GM23248 (cell line): ENCODE measurements around the gene SURF4. TPM values are rescaled to one million over a fixed set of nuclear protein-coding genes. Genes with fewer than 3 reads are reported as not detected.
"Not testable (repeated sequence)": the region's sequence is repeated elsewhere in the genome, so short reads cannot be mapped to it uniquely, and the experiment has no call there.

ENCODE experiments used
- DNase-seq: peaks from one replicate; pipeline ENCODE4 v3.0.0-alpha.2; 2015
- H2AFZ ChIP-seq: fragments of 200-600 bp; sonication (generic); 2 replicates; pipeline ENCODE4 v1.6.1; 2016; ENCODE audit warnings: antibody characterized with exemption
- H3F3A ChIP-seq: fragments of 200-600 bp; sonication (generic); 2 replicates; pipeline ENCODE4 v1.6.1; 2016; ENCODE audit warnings: mild to moderate bottlenecking, antibody characterized with exemption, mixed run types; ENCODE audit not compliant: insufficient read depth
- H3K27ac ChIP-seq: fragments of 200-600 bp; sonication (generic); 2 replicates; pipeline ENCODE4 v1.5.1; 2016; ENCODE audit warnings: mild to moderate bottlenecking
- H3K27me3 ChIP-seq: fragments of 200-600 bp; sonication (generic); replicated peaks from 2 replicates; pipeline ENCODE4 v1.6.1; 2016; ENCODE audit warnings: mild to moderate bottlenecking; ENCODE audit not compliant: insufficient read depth
- H3K36me3 ChIP-seq: fragments of 200-600 bp; sonication (generic); 2 replicates; pipeline ENCODE4 v1.6.1; 2016; ENCODE audit warnings: low read depth, mild to moderate bottlenecking
- H3K4me1 ChIP-seq: fragments of 200-600 bp; sonication (generic); 2 replicates; pipeline ENCODE4 v1.6.1; 2016; ENCODE audit warnings: mild to moderate bottlenecking; ENCODE audit not compliant: insufficient read depth
- H3K4me2 ChIP-seq: fragments of 200-600 bp; sonication (generic); one replicate; pipeline ENCODE4 v1.6.1; 2016; ENCODE audit warnings: mild to moderate bottlenecking; ENCODE audit not compliant: unreplicated experiment
- H3K4me3 ChIP-seq: fragments of 200-600 bp; sonication (generic); 2 replicates; pipeline ENCODE4 v1.5.1; 2016; ENCODE audit warnings: mild to moderate bottlenecking
- H3K79me2 ChIP-seq: fragments of 200-600 bp; sonication (generic); 2 replicates; pipeline ENCODE4 v1.6.1; 2016; ENCODE audit warnings: mild to moderate bottlenecking; ENCODE audit not compliant: insufficient read depth
- H3K9ac ChIP-seq: fragments of 200-600 bp; sonication (generic); 2 replicates; pipeline ENCODE4 v1.6.1; 2016; ENCODE audit warnings: mild to moderate bottlenecking
- H3K9me2 ChIP-seq: fragments of 200-600 bp; sonication (generic); 2 replicates; pipeline ENCODE4 v1.6.1; 2016; ENCODE audit warnings: mixed run types, mild to moderate bottlenecking, moderate library complexity; ENCODE audit not compliant: insufficient read depth
- H3K9me3 ChIP-seq: fragments of 200-600 bp; sonication (generic); one replicate; pipeline ENCODE4 v1.6.1; 2017; ENCODE audit warnings: low read depth
- H4K20me1 ChIP-seq: fragments of 200-600 bp; sonication (generic); 2 replicates; pipeline ENCODE4 v1.6.0; 2016; ENCODE audit not compliant: insufficient read depth
- EZH2 ChIP-seq: fragments of 200-600 bp; sonication (generic); IDR thresholded peaks from 2 replicates; pipeline ENCODE4 v1.6.1; 2018; ENCODE audit warnings: antibody characterized with exemption, mild to moderate bottlenecking; ENCODE audit not compliant: insufficient read depth, poor library complexity, severe bottlenecking
- EZH2phosphoT487 ChIP-seq: fragments of 200-600 bp; sonication (generic); IDR thresholded peaks from 2 replicates; pipeline ENCODE4 v1.6.1; 2018; ENCODE audit warnings: antibody characterized with exemption, moderate library complexity, mild to moderate bottlenecking, low read depth; ENCODE audit not compliant: insufficient read depth
- WGBS, 2 experiments: methylation state at CpG; one replicate each; pipeline ENCODE4 v1.1.6; 2015 to 2017; ENCODE audit warnings: low lambda C conversion rate in 2 of 2, low coverage in 1 of 2; ENCODE audit errors: missing lambda C conversion rate in 2 of 2; 5-methylcytosine and 5-hydroxymethylcytosine counted together
- in situ Hi-C: fragments of 300-500 bp; cut with MboI; formaldehyde crosslinking; loops from 2 replicates; pipeline ENCODE4 v1.15.0; 2020
- polyA plus RNA-seq: library from polyadenylated mRNA; unstranded; fragments of >200 nt; fragmentation: Nextera tagmentation; extraction: Ambion mirVana; gene quantifications from 2 replicates; pipeline ENCODE4 v1.2.1, GENCODE V29; 2016
- total RNA-seq: library from RNA; depleted of rRNA; stranded (reverse); fragments of >200 nt; shearing (Covaris generic); gene quantifications from 2 replicates; pipeline ENCODE4 v1.2.3, GENCODE V29; 2014

SURF4 gene
- total and polyA plus RNA-seq, 2 experiments from 2014 or later = 406 to 638 TPM

DNA sequence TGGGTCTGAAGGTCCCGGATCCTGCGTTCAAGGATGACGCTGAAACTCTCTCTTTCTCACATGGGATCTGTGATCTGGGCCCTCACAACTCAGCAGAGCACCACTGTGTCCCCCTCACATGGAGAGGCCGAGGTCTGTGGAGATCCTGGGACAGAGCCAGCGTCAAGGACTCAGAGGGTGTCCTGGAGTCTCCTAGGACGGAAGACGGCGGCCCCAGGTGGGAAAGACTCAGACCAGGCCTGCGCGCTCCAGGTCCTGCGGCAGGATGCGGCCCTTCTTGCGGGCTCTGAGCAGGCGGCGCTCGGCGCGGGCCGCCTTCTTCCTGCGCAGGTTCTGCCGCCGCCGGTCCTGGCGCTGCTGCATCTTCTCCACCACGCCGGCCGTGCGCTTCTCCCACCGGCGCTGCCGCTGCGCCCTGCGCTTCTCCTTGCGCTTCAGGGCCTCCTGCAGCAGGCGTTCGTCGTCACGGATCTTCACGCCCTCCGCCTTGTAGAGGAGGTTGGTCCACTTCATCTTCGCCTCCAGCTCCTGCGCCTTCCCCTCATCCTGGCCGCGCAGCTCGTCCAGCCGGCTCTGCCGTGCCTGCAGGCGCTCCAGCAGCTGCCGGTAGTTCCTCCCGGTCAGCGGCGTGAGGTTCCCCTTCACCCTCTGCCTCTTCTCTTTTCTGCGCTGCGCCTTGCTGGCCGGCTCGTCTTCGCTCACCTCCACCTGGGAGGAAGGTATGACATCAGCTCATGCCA is 44.0 kb downstream of the SURF4 start:
- Histone ChIP-seq H3K9me2 (no peaks in the 10 kb centered on the region), H3K79me2 (peaks cover 35% of the 10 kb centered on the region), H4K20me1 (no peaks in the 10 kb centered on the region), H2AFZ (no peak overlapping the region), H3K9me3 (no peaks in the 10 kb centered on the region), H3K4me3 (no peak overlapping the region), H3K9ac (no peak overlapping the region), H3K27me3 (no peaks in the 10 kb centered on the region), H3F3A (peaks cover 10% of the 10 kb centered on the region; the same call in 1 of the 2 replicates), H3K27ac (no peak overlapping the region), H3K36me3 (peaks cover 11% of the 10 kb centered on the region; the same call in 1 of the 2 replicates), H3K4me1 (peaks cover 8% of the 10 kb centered on the region; the same call in 1 of the 2 replicates), H3K4me2 (no peak overlapping the region)
- in situ Hi-C loops = no loop called here
- no peak for TF ChIP-seq EZH2
- TF ChIP-seq EZH2phosphoT487 = no peak
- no peak for DNase-seq
- 97 to 98% methylated on average over 36 to 57 of the region's 57 CpGs for WGBS, 2 experiments

DNA sequence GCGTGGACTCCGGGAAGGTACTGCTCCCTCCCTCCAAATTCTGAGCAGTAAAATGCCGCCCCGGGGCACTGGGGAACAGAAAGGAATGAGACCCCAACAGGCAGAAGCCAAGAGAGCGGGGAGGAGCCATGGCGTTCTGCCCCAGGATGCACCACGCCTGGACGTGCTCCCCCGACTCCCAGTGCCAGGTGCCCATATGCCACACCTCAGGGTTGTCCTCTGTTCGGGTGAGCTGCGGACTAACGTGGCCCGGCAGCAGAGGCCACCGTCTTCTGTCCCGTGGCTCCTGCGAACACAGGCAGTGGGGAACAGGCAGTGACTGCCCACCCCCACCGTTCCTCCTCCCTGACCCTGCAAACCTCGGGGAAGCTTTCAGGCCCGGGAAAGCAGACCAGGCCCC is 44.6 kb downstream of the SURF4 start:
- TF ChIP-seq EZH2phosphoT487 = no peak
- TF ChIP-seq EZH2 = no peak
- Histone ChIP-seq H2AFZ (no peak overlapping the region), H4K20me1 (no peaks in the 10 kb centered on the region), H3K27me3 (no peaks in the 10 kb centered on the region), H3K4me2 (no peak overlapping the region), H3K79me2 (peaks cover 35% of the 10 kb centered on the region), H3K9me2 (no peaks in the 10 kb centered on the region), H3K27ac (no peak overlapping the region), H3K36me3 (peaks cover 11% of the 10 kb centered on the region; the same call in 1 of the 2 replicates), H3F3A (peaks cover 9% of the 10 kb centered on the region; the same call in 1 of the 2 replicates), H3K4me3 (no peak overlapping the region), H3K9ac (no peak overlapping the region), H3K4me1 (peaks cover 7% of the 10 kb centered on the region; the same call in 1 of the 2 replicates), H3K9me3 (no peaks in the 10 kb centered on the region)
- DNase-seq = no peak
- 73 to 79% methylated on average over 19 of the region's 19 CpGs for WGBS, 2 experiments
- in situ Hi-C loops = no loop called here

DNA sequence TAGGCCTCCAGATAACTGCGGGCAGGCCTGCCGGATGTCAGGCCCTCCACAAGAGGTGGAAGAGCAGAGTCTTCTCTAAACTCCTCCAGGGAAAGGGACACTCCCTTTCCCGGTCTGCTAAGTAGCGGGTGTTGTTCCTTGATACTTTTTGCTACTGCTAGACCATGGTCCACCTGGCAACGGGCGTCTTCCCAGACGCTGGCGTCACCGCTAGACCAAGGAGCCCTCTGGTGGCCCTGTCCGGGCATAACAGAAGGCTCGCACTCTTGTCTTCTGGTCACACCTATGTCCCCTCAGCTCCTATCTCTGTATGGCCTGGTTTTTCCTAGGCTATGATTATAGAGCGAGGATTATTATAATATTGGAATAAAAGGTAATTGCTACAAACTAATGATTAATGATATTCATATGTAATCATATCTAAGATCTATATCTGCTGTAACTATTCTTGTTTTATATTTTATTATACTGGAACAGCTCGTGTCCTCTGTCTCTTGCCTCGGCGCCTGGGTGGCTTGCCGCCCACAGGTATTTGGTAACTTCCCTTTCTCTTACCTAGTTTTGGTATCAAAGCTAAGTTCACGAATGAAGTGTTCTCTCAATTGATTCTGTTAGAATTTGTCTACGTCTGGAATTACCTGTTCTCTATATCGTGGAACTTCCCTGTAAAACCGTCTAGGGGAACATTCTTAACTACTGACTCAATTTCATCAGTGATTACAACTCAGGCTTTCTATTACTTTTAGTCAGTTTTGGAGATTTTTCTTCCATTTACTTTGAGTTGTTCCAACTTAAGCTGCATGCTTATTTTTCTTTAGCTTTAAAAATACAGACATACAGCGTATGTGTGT is 46.3 kb downstream of the SURF4 start:
- H4K20me1 ChIP-seq, in situ Hi-C loops: not testable (repeated sequence)
- 54 to 56% methylated on average over 21 of the region's 21 CpGs for WGBS, 2 experiments

DNA sequence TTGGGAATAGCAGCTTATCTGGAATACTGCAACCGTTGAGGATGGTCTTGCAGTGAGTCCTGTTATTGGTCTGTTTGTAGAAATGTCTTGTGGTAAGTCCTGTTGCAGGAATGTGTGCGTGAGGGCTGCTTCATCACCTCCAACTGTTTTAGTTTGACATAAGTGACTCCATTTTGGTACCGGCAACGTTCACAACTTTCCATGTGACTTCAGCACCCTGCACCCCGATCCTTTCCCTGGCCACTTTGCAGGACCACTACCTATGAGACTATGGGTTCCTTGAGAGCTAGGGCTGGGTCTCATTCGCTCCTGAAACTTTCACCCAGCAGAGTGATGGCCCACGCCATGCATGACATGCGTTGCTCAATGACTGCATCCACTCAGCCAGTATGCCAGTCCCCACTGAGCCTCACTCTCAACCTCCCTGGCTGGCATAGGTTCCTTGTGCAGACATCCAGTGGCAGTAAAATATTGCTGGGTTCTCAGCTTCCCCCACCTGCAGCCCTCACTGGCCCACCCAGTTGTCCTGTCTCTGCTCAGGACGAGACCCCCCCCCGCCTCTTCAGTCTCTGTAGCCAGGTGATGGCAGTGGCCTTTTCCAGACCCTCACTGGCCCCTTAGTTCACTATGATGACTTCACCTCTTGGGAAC is 47.9 kb downstream of the SURF4 start:
- no peaks in the 10 kb centered on the region for H4K20me1 ChIP-seq
- no peak overlapping the region for H3K4me2 ChIP-seq
- H3F3A ChIP-seq = peaks cover 9% of the 10 kb centered on the region; the same call in 1 of the 2 replicates
- peaks cover 5% of the 10 kb centered on the region; the same call in 1 of the 2 replicates for H3K79me2 ChIP-seq
- H3K4me3 ChIP-seq = no peak overlapping the region
- no peaks in the 10 kb centered on the region for H3K4me1 ChIP-seq
- H3K9me2 ChIP-seq = no peaks in the 10 kb centered on the region
- in situ Hi-C loops = no loop called here
- no peaks in the 10 kb centered on the region for H3K9me3 ChIP-seq
- WGBS, 2 experiments = 72 to 77% methylated on average over 9 to 10 of the region's 10 CpGs
- H3K9ac ChIP-seq = no peak overlapping the region
- H3K27me3 ChIP-seq = no peaks in the 10 kb centered on the region
- H3K36me3 ChIP-seq = peaks cover 11% of the 10 kb centered on the region; the same call in 1 of the 2 replicates
- no peak for DNase-seq
- no peak for TF ChIP-seq EZH2
- TF ChIP-seq EZH2phosphoT487 = no peak
- H2AFZ ChIP-seq = no peak overlapping the region
- no peak overlapping the region for H3K27ac ChIP-seq

More for the DNA sequence above, 46.3 kb downstream of the SURF4 start:
- not testable (repeated sequence) for H2AFZ ChIP-seq, H3K27ac ChIP-seq, H3F3A ChIP-seq, H3K4me2 ChIP-seq, H3K4me3 ChIP-seq, H3K9me2 ChIP-seq, H3K9me3 ChIP-seq, H3K4me1 ChIP-seq, H3K27me3 ChIP-seq, H3K9ac ChIP-seq
- H3K36me3 ChIP-seq = peaks cover 11% of the 10 kb centered on the region; the same call in 1 of the 2 replicates
- peak; percentile 34 for DNase-seq
- H3K79me2 ChIP-seq = peaks cover 21% of the 10 kb centered on the region

DNA sequence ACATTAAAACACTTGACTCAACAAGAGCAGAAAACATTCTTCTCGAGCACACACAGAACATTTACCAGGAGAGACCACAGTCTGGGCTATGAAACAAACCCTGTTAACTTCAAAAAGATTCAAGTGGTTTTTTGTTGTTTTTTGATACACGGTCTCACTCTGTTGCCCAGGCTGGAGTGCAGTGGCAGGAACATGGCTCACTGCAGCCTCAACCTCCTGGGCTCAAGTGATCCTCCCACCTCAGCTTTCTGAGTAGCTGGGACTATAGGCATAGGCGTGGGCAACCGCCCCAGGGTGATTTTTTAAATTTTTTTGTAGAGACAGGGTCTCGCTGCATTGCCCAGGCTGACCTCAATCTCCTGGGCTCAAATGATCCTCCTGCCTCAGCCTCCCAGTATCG is 48.8 kb downstream of the SURF4 start:
- H3K9ac ChIP-seq, H2AFZ ChIP-seq, H3F3A ChIP-seq, H3K4me1 ChIP-seq, H3K9me2 ChIP-seq, DNase-seq, H4K20me1 ChIP-seq, in situ Hi-C loops, H3K79me2 ChIP-seq, H3K9me3 ChIP-seq, H3K4me2 ChIP-seq, H3K27ac ChIP-seq, H3K27me3 ChIP-seq, H3K4me3 ChIP-seq: not testable (repeated sequence)
- H3K36me3 ChIP-seq = peaks cover 11% of the 10 kb centered on the region; the same call in 1 of the 2 replicates
- 71 to 72% methylated on average over 6 of the region's 6 CpGs for WGBS, 2 experiments
